ENCODE results near the gene MID2. TPM values are rescaled to one million over a fixed set of nuclear protein-coding genes. Genes with fewer than 3 reads are reported as not detected.
A peak's percentile ranks its signal among the peaks of the same experiment; 100 is the strongest.
"Not testable (repeated sequence)": the region's sequence is repeated elsewhere in the genome, so short reads cannot be mapped to it uniquely, and the experiment has no call there.

The MID2 gene
- total RNA-seq, 1 donor from 2014 or later: 29.3 TPM

GRCh38 chrX:107955337-107955736 lies 129.7 kb downstream of the MID2 start:
- not testable (repeated sequence) for DNase-seq (ENCODE audit: low read depth)

- DNase-seq (ENCODE audit: low read depth): peak; percentile 69
These were observed 143.0 kb downstream of the MID2 start for GRCh38 chrX:107968623-107969022.

GRCh38 chrX:107970073-107970472 lies 144.4 kb downstream of the MID2 start:
- peak; percentile 38 for DNase-seq (ENCODE audit: low read depth)

GRCh38 chrX:107971636-107972035 lies 146.0 kb downstream of the MID2 start:
- DNase-seq (ENCODE audit: low read depth): no peak

Other genes with a start within 250 kb of the MID2 start
- gene PRPS1, start 197.4 kb upstream of the MID2 start, total RNA-seq: 74.9 and 89.8 TPM in 2 replicates
- gene TSC22D3, start 50.1 kb upstream of the MID2 start, total RNA-seq: 31.8 and 82.6 TPM in 2 replicates
- gene NCBP2L, start 48.1 kb upstream of the MID2 start, total RNA-seq: 0.30 TPM in 1 of 2 replicates, not detected in the other
- gene TEX13B, start 156.5 kb downstream of the MID2 start, total RNA-seq: not detected in 2 replicates
- gene VSIG1, start 219.2 kb downstream of the MID2 start, total RNA-seq: 0.85 and 4.0 TPM in 2 replicates